K562 (cell line): ENCODE measurements around the gene PPAT. TPM values are rescaled to one million over a fixed set of nuclear protein-coding genes. Genes with fewer than 3 reads are reported as not detected.
A peak's percentile ranks its signal among the peaks of the same experiment; 100 is the strongest.

ENCODE experiments used
- ATAC-seq: fragments of 200-7000 bp; cut with Tn5 transposase; 3 replicates; pipeline ENCODE4 v1.9.1; 2020; ENCODE audit warnings: moderate library complexity
- BruUV-seq: library from RNA; stranded (reverse); fragments of 400-500 nt; replicated peaks from 2 replicates; lab custom pipeline; 2021; lab: Mats Ljungman, UMichigan
- CTCF ChIA-PET: fragments of 300-600 bp; formaldehyde crosslinking; extraction: SDS; loops from one replicate; lab custom pipeline; 2021; ENCODE audit warnings: low intra/inter-chr PET ratio; lab: Yijun Ruan, JAX
- POLR2A ChIA-PET: fragments of 300-600, 350-650 bp; sonication (Branson Sonifier 250); formaldehyde crosslinking; extraction: SDS; loops from one replicate; lab custom pipeline; 2021; ENCODE audit warnings: antibody characterized with exemption, inconsistent platforms; lab: Yijun Ruan, JAX
- DNase-seq, 4 experiments: peaks; one replicate each; pipeline versions ENCODE4 v3.0.0 to v3.0.0-alpha.2; 2011 to 2018; ENCODE audit warnings: low spot score in 3 of 4, mixed read lengths in 3 of 4; ENCODE audit errors: extremely low read depth in 1 of 4
- FAIRE-seq: peaks from 2 replicates; lab custom pipeline; 2011; peaks lifted over from hg19 to GRCh38; lab: Jason Lieb, UNC
- H2AFZ ChIP-seq: 2 replicates; pipeline ENCODE4 v1.6.0; 2011; ENCODE audit warnings: low read depth, low read length, control low read depth, inconsistent platforms
- H3K27ac ChIP-seq: fragments of 200-600 bp; 3 replicates; pipeline ENCODE4 v1.8.0; 2011; ENCODE audit warnings: low read depth, mild to moderate bottlenecking, control low read depth, inconsistent platforms, low read length, moderate library complexity, mixed read lengths; ENCODE audit errors: extremely low read depth
- H3K27me3 ChIP-seq, 2 experiments: fragments of 300-600 bp in 1 of 2; 2 replicates in 1 of 2; 3 replicates in 1 of 2; pipeline versions ENCODE4 v1.6.0 to v1.8.0; 2011; ENCODE audit warnings: inconsistent platforms in 2 of 2, low read length in 2 of 2, mild to moderate bottlenecking in 1 of 2, mixed read lengths in 1 of 2, moderate library complexity in 1 of 2; ENCODE audit not compliant: control insufficient read depth in 2 of 2, insufficient read depth in 2 of 2
- H3K36me3 ChIP-seq: fragments of 300-600 bp; 3 replicates; pipeline ENCODE4 v1.8.0; 2011; ENCODE audit warnings: mild to moderate bottlenecking, low read length, inconsistent platforms; ENCODE audit not compliant: control insufficient read depth, insufficient read depth
- H3K4me1 ChIP-seq, 2 experiments: fragments of 200-600 bp in 1 of 2; replicated peaks in 1 of 2; 2 replicates in 1 of 2; 3 replicates in 1 of 2; pipeline versions ENCODE4 v1.5.1 to v1.8.0; 2011; ENCODE audit warnings: inconsistent platforms in 2 of 2, low read length in 2 of 2, mild to moderate bottlenecking in 1 of 2, mixed read lengths in 1 of 2, moderate library complexity in 1 of 2; ENCODE audit not compliant: control insufficient read depth in 2 of 2, insufficient read depth in 2 of 2
- H3K4me2 ChIP-seq: 2 replicates; pipeline ENCODE4 v1.6.1; 2011; ENCODE audit warnings: low read length, control low read depth, inconsistent platforms, mixed read lengths; ENCODE audit not compliant: insufficient read depth
- H3K4me3 ChIP-seq: fragments of 200-600 bp; sonication (generic), shearing (Covaris generic); 2 replicates; pipeline ENCODE4 v1.5.1; 2016; ENCODE audit warnings: control low read depth, inconsistent platforms
- H3K79me2 ChIP-seq: fragments of 200-600 bp; 3 replicates; pipeline ENCODE4 v1.8.0; 2011; ENCODE audit warnings: low read length, inconsistent platforms; ENCODE audit not compliant: control insufficient read depth, insufficient read depth
- H3K9ac ChIP-seq, 2 experiments: 2 replicates each; pipeline versions ENCODE4 v1.6.0 to v1.6.1; 2011; ENCODE audit warnings: low read depth in 2 of 2, low read length in 2 of 2, control low read depth in 1 of 2, inconsistent platforms in 1 of 2, mild to moderate bottlenecking in 1 of 2, mixed read lengths in 1 of 2; ENCODE audit not compliant: insufficient read depth in 1 of 2
- H3K9me1 ChIP-seq: one replicate; pipeline ENCODE4 v1.6.0; 2011; ENCODE audit warnings: inconsistent platforms, mild to moderate bottlenecking, low read length, moderate library complexity; ENCODE audit not compliant: control insufficient read depth, insufficient read depth
- H3K9me3 ChIP-seq: replicated peaks from 2 replicates; pipeline ENCODE4 v1.5.1; 2011; ENCODE audit warnings: low read depth, low read length, inconsistent platforms; ENCODE audit not compliant: control insufficient read depth, insufficient read depth
- H4K20me1 ChIP-seq: replicated peaks from 2 replicates; pipeline ENCODE4 v1.6.1; 2011; ENCODE audit warnings: low read length, inconsistent platforms, mixed read lengths; ENCODE audit not compliant: control insufficient read depth, insufficient read depth
- ERF ChIP-seq: fragments of 450-650 bp; formaldehyde crosslinking; IDR thresholded peaks from 2 replicates; pipeline ENCODE4 v1.4.0; 2020; ENCODE audit warnings: mild to moderate bottlenecking, mixed read lengths
- FOXA3 ChIP-seq, 2 experiments: fragments of 450-650 bp in 1 of 2; sonication (generic) in 1 of 2; formaldehyde crosslinking; IDR thresholded peaks in 1 of 2; conservative IDR thresholded peaks in 1 of 2; 2 replicates each; pipeline versions ENCODE4 v1.4.0 to v1.8.0; 2020 to 2022; ENCODE audit warnings: mild to moderate bottlenecking in 2 of 2, missing genetic modification reagents in 1 of 2
- MIER1 ChIP-seq: fragments of 450-650 bp; IDR thresholded peaks from 2 replicates; pipeline ENCODE4 v1.6.1; 2016; ENCODE audit warnings: antibody characterized with exemption, mild to moderate bottlenecking, low read depth
- ZNF121 ChIP-seq: sonication (generic); formaldehyde crosslinking; conservative IDR thresholded peaks from 2 replicates; pipeline ENCODE4 v1.8.0; 2022; ENCODE audit warnings: missing genetic modification reagents
- WGBS: fragments of 100-300 bp; shearing (Covaris generic); methylation state at CpG from one replicate; pipeline ENCODE4 v1.1.6; 2016; ENCODE audit warnings: low coverage, mixed read lengths; ENCODE audit not compliant: insufficient coverage; ENCODE audit errors: missing lambda C conversion rate; 5-methylcytosine and 5-hydroxymethylcytosine counted together
- in situ Hi-C: fragments of 300-500 bp; cut with MboI; formaldehyde crosslinking; loops from 4 replicates; pipeline ENCODE4 v1.15.0; 2018; ENCODE audit warnings: inconsistent platforms, mixed read lengths
- intact Hi-C: fragments of 100-400 bp; cut with micrococcal nuclease; formaldehyde crosslinking; loops from 2 replicates; pipeline ENCODE4 v1.14.2; 2022
- polyA plus RNA-seq, 8 experiments: library from polyadenylated mRNA; depleted of rRNA in 4 of 8; stranded (reverse) in 5 of 8; unstranded in 3 of 8; fragments of >200 nt; fragmentation: Nextera tagmentation in 2 of 8; fragmentation: Illumina TruSeq in 1 of 8; extraction: Ambion mirVana in 2 of 8; extraction: Trizol in 1 of 8; gene quantifications; 2 replicates each; pipeline versions ENCODE4 v1.2.1 to v1.2.3, GENCODE V29; 2011 to 2014; ENCODE audit warnings: inconsistent platforms in 1 of 8, missing spikeins in 1 of 8
- total RNA-seq, 7 experiments: library from RNA; depleted of rRNA in 6 of 7; stranded (reverse); fragments of >200 nt in 6 of 7; fragmentation: Illumina TruSeq in 2 of 7; extraction: Trizol in 2 of 7; gene quantifications; 2 replicates each; pipeline versions ENCODE4 v1.2.1 to v1.2.3, GENCODE V29; 2011 to 2021; ENCODE audit warnings: low replicate concordance in 1 of 7

Gene PPAT
- total and polyA plus RNA-seq, 9 of the 15 experiments (the other 6 are each of a cell fraction or from before 2014, with no cell fraction given): 36.2 to 75.8 (median 55.5) TPM

DNA sequence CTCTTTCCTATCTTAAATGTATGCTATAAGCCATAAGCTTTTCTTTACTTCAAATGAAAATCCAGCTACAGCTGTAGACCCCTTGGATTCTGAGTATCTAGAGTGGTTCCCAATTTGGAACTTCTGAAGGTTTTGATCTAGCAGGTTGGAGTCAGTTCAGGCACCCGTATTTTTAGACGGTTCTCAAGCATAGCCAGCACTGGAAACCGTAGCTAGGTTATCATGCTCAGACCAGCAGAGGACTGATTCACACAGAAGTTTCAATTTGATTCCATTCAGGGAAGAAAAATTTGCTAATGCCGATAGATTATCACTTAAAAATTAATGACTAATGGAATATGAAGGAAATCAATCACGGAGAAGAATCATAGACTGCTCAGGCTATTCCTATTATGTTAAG lies 11.2 kb downstream of the PPAT start:
- in situ Hi-C loops: no loop called here
- WGBS: 49% methylated on average over 5 of the region's 5 CpGs
- Histone ChIP-seq H3K4me3 (no peak overlapping the region), H3K27me3 (no peaks in the 10 kb centered on the region), H3K4me2 (no peak overlapping the region), H3K36me3 (peaks cover 45% of the 10 kb centered on the region; the same call in 2 of the 3 replicates), H3K4me1 (peaks cover 0 to 9% of the 10 kb centered on the region in 2 experiments; a peak in 3 of 5 replicates), H3K79me2 (peaks cover 100% of the 10 kb centered on the region), H4K20me1 (peaks cover 16% of the 10 kb centered on the region; the same call in 1 of the 2 replicates), H3K9ac (0 out of 4 replicates have a peak overlapping the region, but pooled peaks of 1 of the 2 experiments have one; percentile 8), H3K27ac (no peak overlapping the region), H2AFZ (no peak overlapping the region), H3K9me3 (no peaks in the 10 kb centered on the region), H3K9me1 (no peaks in the 10 kb centered on the region)
- POLR2A ChIA-PET: interaction anchor here (0.6 to 2.1 kb wide), 5 partner anchors 12 to 236 kb away, joined by 3 to 10 read pairs (median 4); partner anchors contain the start of genes PAICS and PPAT
- DNase-seq (no peak), FAIRE-seq (no peak), ATAC-seq (peak; percentile 16; the same call in 1 of the 3 replicates)
- BruUV-seq: no TSS peak
- TF ChIP-seq ERF (CRISPR knock-in tag) (no peak), FOXA3 (CRISPR knock-in tag; conservative IDR thresholded peaks at IDR 0.05 in 1 of 2, IDR thresholded peaks at IDR 0.05 in 1 of 2) (no peak)
- CTCF ChIA-PET: interaction anchor here (1.1 to 1.6 kb wide), 2 partner anchors 120 to 376 kb away, joined by 5 to 6 read pairs; no protein-coding TSS in a partner anchor
- intact Hi-C loops: no loop called here

GRCh38 chr4:56417396-56417795 lies 18.0 kb downstream of the PPAT start:
- no peaks in the 10 kb centered on the region for H3K27me3 ChIP-seq
- H3K9me3 ChIP-seq: no peaks in the 10 kb centered on the region
- FAIRE-seq (no peak), DNase-seq (no peak), ATAC-seq (peak; percentile 54)
- BruUV-seq: no TSS peak
- peaks cover 27% of the 10 kb centered on the region; the same call in 2 of the 3 replicates for H3K36me3 ChIP-seq
- H3K4me1 ChIP-seq: peaks cover 0 to 2% of the 10 kb centered on the region in 2 experiments; a peak in 1 of 5 replicates
- 97% methylated on average over 3 of the region's 3 CpGs for WGBS
- H3K79me2 ChIP-seq: peaks cover 99% of the 10 kb centered on the region
- no peak overlapping the region for H3K9ac ChIP-seq
- intact Hi-C loops: no loop called here
- in situ Hi-C loops: no loop called here
- CTCF ChIA-PET: no interaction called here
- POLR2A ChIA-PET: interaction anchor here (0.7 to 1.3 kb wide), 2 partner anchors 16 to 18 kb away, joined by 3 read pairs; partner anchors contain the start of gene PPAT
- H3K27ac ChIP-seq: no peak overlapping the region
- H2AFZ ChIP-seq: no peak overlapping the region
- H3K9me1 ChIP-seq: no peaks in the 10 kb centered on the region
- H3K4me3 ChIP-seq: no peak overlapping the region
- H3K4me2 ChIP-seq: no peak overlapping the region
- H4K20me1 ChIP-seq: peaks cover 13% of the 10 kb centered on the region; the same call in 1 of the 2 replicates
- TF ChIP-seq MIER1 (no peak), ZNF121 (CRISPR knock-in tag) (peak; percentile 46)
